GM19351 (cell line): ENCODE measurements around the gene FAM118B.

ENCODE experiments used
- ATAC-seq: cut with Tn5 transposase; IDR thresholded peaks from one replicate; pipeline ENCODE4 v1.9.1; 2021; ENCODE audit warnings: mild to moderate bottlenecking, moderate library complexity; ENCODE audit not compliant: unreplicated experiment

FAM118B gene

GRCh38 chr11:126186025-126186698, 25.4 kb upstream of the FAM118B start:
- ATAC-seq = no peak

- no peak for ATAC-seq
Measured at GRCh38 chr11:126186708-126187529, 24.7 kb upstream of the FAM118B start.

- ATAC-seq = peak; percentile 85
Measured at GRCh38 chr11:126188332-126189108, 23.1 kb upstream of the FAM118B start.

- peak; percentile 62 for ATAC-seq
Measured at GRCh38 chr11:126189109-126189929, 22.3 kb upstream of the FAM118B start.

GRCh38 chr11:126190792-126191191, 20.8 kb upstream of the FAM118B start:
- ATAC-seq = no peak

GRCh38 chr11:126191379-126192073, 20.1 kb upstream of the FAM118B start:
- no peak for ATAC-seq

GRCh38 chr11:126192361-126192760, 19.2 kb upstream of the FAM118B start:
- ATAC-seq = no peak

GRCh38 chr11:126193038-126193478, 18.5 kb upstream of the FAM118B start:
- no peak for ATAC-seq

GRCh38 chr11:126194121-126194543, 17.4 kb upstream of the FAM118B start:
- ATAC-seq = no peak

- no peak for ATAC-seq
Measured at GRCh38 chr11:126195119-126195518, 16.5 kb upstream of the FAM118B start.

GRCh38 chr11:126197277-126197939, 14.2 kb upstream of the FAM118B start:
- ATAC-seq = no peak

GRCh38 chr11:126198648-126199047, 12.9 kb upstream of the FAM118B start:
- no peak for ATAC-seq

- no peak for ATAC-seq
Measured at GRCh38 chr11:126202646-126203359, 8.8 kb upstream of the FAM118B start.

- no peak for ATAC-seq
Measured at GRCh38 chr11:126205359-126205758, 6.2 kb upstream of the FAM118B start.

GRCh38 chr11:126207896-126208295, 3.7 kb upstream of the FAM118B start:
- ATAC-seq = no peak

GRCh38 chr11:126210871-126211235, 729 bp upstream of the FAM118B start:
- no peak for ATAC-seq

- no peak for ATAC-seq
Measured at GRCh38 chr11:126212089-126212660, 593 bp downstream of the FAM118B start.

GRCh38 chr11:126214441-126214840, 2.9 kb downstream of the FAM118B start:
- no peak for ATAC-seq
